Astrocyte (in vitro differentiated cells and primary cell): ENCODE data around the gene SLFN14. TPM values are rescaled to one million over a fixed set of nuclear protein-coding genes. Genes with fewer than 3 reads are reported as not detected.

ENCODE experiments used
- DNase-seq: peaks from one replicate; pipeline ENCODE4 v3.0.0-alpha.2; 2010; ENCODE audit warnings: low read depth
- FAIRE-seq: peaks from 2 replicates; lab custom pipeline; 2011; peaks lifted over from hg19 to GRCh38; lab: Jason Lieb, UNC
- H2AFZ ChIP-seq: 2 replicates; pipeline ENCODE4 v1.6.0; 2012; ENCODE audit warnings: low read depth, low read length, inconsistent platforms
- H3K27ac ChIP-seq: 2 replicates; pipeline ENCODE4 v1.5.1; 2011; ENCODE audit warnings: low read depth, low read length, inconsistent platforms
- H3K27me3 ChIP-seq: 2 replicates; pipeline ENCODE4 v1.6.0; 2011; ENCODE audit warnings: low read length, inconsistent platforms; ENCODE audit not compliant: insufficient read depth
- H3K36me3 ChIP-seq: 2 replicates; pipeline ENCODE4 v1.5.1; 2011; ENCODE audit warnings: low read length, inconsistent platforms; ENCODE audit not compliant: insufficient read depth
- H3K4me1 ChIP-seq: 2 replicates; pipeline ENCODE4 v1.5.1; 2011; ENCODE audit warnings: low read length, inconsistent platforms; ENCODE audit not compliant: insufficient read depth
- H3K4me2 ChIP-seq: 2 replicates; pipeline ENCODE4 v1.6.0; 2012; ENCODE audit warnings: low read length, inconsistent platforms
- H3K4me3 ChIP-seq: 2 replicates; pipeline ENCODE4 v1.5.1; 2011; ENCODE audit warnings: low read depth, mild to moderate bottlenecking, low read length, inconsistent platforms; ENCODE audit not compliant: insufficient read depth
- H3K79me2 ChIP-seq: 2 replicates; pipeline ENCODE4 v1.6.0; 2012; ENCODE audit warnings: mild to moderate bottlenecking, low read length, inconsistent platforms; ENCODE audit not compliant: insufficient read depth
- H3K9ac ChIP-seq: 2 replicates; pipeline ENCODE4 v1.6.0; 2012; ENCODE audit warnings: mild to moderate bottlenecking, low read length, inconsistent platforms
- H3K9me3 ChIP-seq: 2 replicates; pipeline ENCODE4 v1.5.1; 2012; ENCODE audit warnings: low read depth, mild to moderate bottlenecking, low read length, inconsistent platforms; ENCODE audit not compliant: insufficient read depth
- H4K20me1 ChIP-seq: 2 replicates; pipeline ENCODE4 v1.6.0; 2012; ENCODE audit warnings: low read length, inconsistent platforms; ENCODE audit not compliant: insufficient read depth
- H3K27ac Mint-ChIP-seq: one replicate; pipeline ENCODE4 v1.8.0; 2021; ENCODE audit warnings: mild to moderate bottlenecking, mixed read lengths; ENCODE audit not compliant: unreplicated experiment
- H3K27me3 Mint-ChIP-seq: one replicate; pipeline ENCODE4 v1.8.0; 2021; ENCODE audit warnings: low read depth, mixed read lengths; ENCODE audit not compliant: unreplicated experiment
- H3K36me3 Mint-ChIP-seq: one replicate; pipeline ENCODE4 v1.8.0; 2021; ENCODE audit warnings: low read depth, mixed read lengths; ENCODE audit not compliant: unreplicated experiment
- H3K4me1 Mint-ChIP-seq: one replicate; pipeline ENCODE4 v1.8.0; 2021; ENCODE audit warnings: low read depth, mixed read lengths; ENCODE audit not compliant: unreplicated experiment
- H3K4me3 Mint-ChIP-seq: one replicate; pipeline ENCODE4 v1.8.0; 2021; ENCODE audit warnings: mild to moderate bottlenecking, moderate library complexity, mixed read lengths; ENCODE audit not compliant: unreplicated experiment
- H3K9me3 Mint-ChIP-seq: one replicate; pipeline ENCODE4 v1.8.0; 2021; ENCODE audit warnings: mild to moderate bottlenecking, mixed read lengths; ENCODE audit not compliant: unreplicated experiment
- EZH2 ChIP-seq: IDR thresholded peaks from 2 replicates; pipeline ENCODE4 v1.6.1; 2012; ENCODE audit warnings: mild to moderate bottlenecking, low read length, inconsistent platforms; ENCODE audit not compliant: insufficient read depth
- total RNA-seq: library from RNA; stranded (reverse); gene quantifications from 2 replicates; pipeline ENCODE4 v1.2.1, GENCODE V29; 2021
- TF ChIP-seq, protein P1 (sequence below): IDR thresholded peaks from 2 replicates; pipeline ENCODE4 v1.5.1; 2011; ENCODE audit warnings: low read depth, mild to moderate bottlenecking, inconsistent platforms, low read length, moderate library complexity; ENCODE audit not compliant: insufficient read depth

Gene SLFN14
- total RNA-seq, 1 donor from 2014 or later = not detected

DNA sequence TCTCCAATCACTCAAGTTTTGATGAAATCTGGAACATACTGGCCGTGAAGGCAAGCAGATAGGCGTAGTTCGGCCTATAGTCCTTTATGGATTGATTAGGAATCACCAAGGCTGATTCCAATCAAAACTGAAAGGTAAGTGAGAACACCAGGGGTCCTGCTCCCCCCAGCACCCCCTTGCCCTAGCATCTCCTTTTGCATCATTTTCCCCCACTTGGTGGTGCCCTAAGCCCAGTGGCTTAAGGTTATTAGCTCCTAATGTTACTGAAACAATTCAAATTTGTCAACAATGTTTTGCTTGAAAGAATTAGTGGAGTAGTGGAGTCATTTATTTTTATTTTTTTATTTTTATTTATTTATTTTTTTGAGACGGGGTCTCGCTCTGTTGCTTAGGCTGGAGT is 4.9 kb downstream of the SLFN14 start:
- Mint-ChIP-seq H3K36me3 (no peaks in the 10 kb centered on the region), H3K27me3 (peaks cover 21% of the 10 kb centered on the region), H3K4me3 (no peak overlapping the region)

DNA sequence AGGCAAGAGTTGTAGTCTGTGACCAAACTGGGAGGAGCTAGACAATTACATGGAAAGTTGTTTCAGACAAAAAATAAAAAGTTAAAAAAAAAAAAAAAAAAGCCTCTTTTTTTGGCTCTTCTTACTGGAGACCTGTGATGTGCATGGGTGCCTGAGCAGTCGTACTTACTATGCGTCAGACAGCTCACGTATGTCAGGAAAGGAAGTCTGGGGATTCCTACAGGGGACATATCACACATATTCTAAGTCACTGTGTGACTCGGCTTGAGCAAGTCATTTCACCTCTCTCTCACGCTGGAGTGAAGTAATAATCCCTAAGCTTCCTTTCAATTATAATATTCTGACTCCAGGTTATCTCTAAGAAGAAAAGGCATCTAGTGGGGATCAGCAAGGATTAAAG is 6.0 kb downstream of the SLFN14 start:
- Mint-ChIP-seq H3K9me3 (no peaks in the 10 kb centered on the region), H3K4me3 (no peak overlapping the region), H3K27me3 (peaks cover 21% of the 10 kb centered on the region), H3K4me1 (no peaks in the 10 kb centered on the region), H3K27ac (no peak overlapping the region), H3K36me3 (no peaks in the 10 kb centered on the region)
- no peaks in the 10 kb centered on the region for H3K36me3 ChIP-seq
- H3K4me1 ChIP-seq = no peaks in the 10 kb centered on the region
- H2AFZ ChIP-seq = no peak overlapping the region
- H3K79me2 ChIP-seq = no peaks in the 10 kb centered on the region
- no peak overlapping the region for H3K4me2 ChIP-seq
- H3K4me3 ChIP-seq = no peak overlapping the region
- no peak overlapping the region for H3K27ac ChIP-seq
- DNase-seq (no peak), FAIRE-seq (no peak)
- H3K9ac ChIP-seq = no peak overlapping the region
- TF ChIP-seq, protein P1, sequence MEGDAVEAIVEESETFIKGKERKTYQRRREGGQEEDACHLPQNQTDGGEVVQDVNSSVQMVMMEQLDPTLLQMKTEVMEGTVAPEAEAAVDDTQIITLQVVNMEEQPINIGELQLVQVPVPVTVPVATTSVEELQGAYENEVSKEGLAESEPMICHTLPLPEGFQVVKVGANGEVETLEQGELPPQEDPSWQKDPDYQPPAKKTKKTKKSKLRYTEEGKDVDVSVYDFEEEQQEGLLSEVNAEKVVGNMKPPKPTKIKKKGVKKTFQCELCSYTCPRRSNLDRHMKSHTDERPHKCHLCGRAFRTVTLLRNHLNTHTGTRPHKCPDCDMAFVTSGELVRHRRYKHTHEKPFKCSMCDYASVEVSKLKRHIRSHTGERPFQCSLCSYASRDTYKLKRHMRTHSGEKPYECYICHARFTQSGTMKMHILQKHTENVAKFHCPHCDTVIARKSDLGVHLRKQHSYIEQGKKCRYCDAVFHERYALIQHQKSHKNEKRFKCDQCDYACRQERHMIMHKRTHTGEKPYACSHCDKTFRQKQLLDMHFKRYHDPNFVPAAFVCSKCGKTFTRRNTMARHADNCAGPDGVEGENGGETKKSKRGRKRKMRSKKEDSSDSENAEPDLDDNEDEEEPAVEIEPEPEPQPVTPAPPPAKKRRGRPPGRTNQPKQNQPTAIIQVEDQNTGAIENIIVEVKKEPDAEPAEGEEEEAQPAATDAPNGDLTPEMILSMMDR = no peak
- no peak for TF ChIP-seq EZH2
- no peaks in the 10 kb centered on the region for H4K20me1 ChIP-seq
- peaks cover 21% of the 10 kb centered on the region for H3K27me3 ChIP-seq
- H3K9me3 ChIP-seq = no peaks in the 10 kb centered on the region

More for the DNA sequence above, 4.9 kb downstream of the SLFN14 start:
- Histone ChIP-seq H3K4me1 (no peaks in the 10 kb centered on the region), H3K9me3 (no peaks in the 10 kb centered on the region), H3K4me3 (no peak overlapping the region), H3K27me3 (peaks cover 20% of the 10 kb centered on the region), H3K36me3 (no peaks in the 10 kb centered on the region), H2AFZ (no peak overlapping the region), H3K9ac (no peak overlapping the region), H4K20me1 (no peaks in the 10 kb centered on the region), H3K79me2 (no peaks in the 10 kb centered on the region), H3K27ac (no peak overlapping the region), H3K4me2 (no peak overlapping the region)
- Mint-ChIP-seq H3K9me3 (no peaks in the 10 kb centered on the region), H3K27ac (no peak overlapping the region), H3K4me1 (peaks cover 1% of the 10 kb centered on the region)
- no peak for DNase-seq
- TF ChIP-seq, protein P1 = no peak
- no peak for TF ChIP-seq EZH2
- no peak for FAIRE-seq

DNA sequence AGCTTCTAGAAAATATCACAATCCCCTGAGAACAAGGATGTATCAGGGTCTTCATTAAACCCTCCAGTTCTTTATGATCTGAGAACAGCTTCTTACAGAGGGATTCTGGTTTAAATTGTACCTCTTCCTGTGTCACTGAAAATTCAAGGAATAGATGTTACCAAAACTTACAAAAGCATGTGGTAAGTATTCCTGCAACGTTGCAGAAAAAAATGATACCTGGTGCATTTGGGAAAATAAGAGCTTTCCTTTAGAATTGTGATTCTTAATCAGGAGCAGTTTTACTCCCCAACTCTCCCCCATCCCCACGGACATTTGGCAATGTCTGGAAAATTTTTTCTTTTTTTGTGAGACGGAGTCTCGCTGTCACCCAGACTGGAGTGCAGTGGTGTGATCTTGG is 7.3 kb downstream of the SLFN14 start:
- no peaks in the 10 kb centered on the region for H3K9me3 ChIP-seq
- Mint-ChIP-seq H3K4me1 (no peaks in the 10 kb centered on the region), H3K27ac (no peak overlapping the region), H3K4me3 (no peak overlapping the region), H3K27me3 (peaks cover 17% of the 10 kb centered on the region), H3K9me3 (no peaks in the 10 kb centered on the region), H3K36me3 (no peaks in the 10 kb centered on the region)
- FAIRE-seq = no peak
- no peak overlapping the region for H2AFZ ChIP-seq
- no peak for DNase-seq
- no peak overlapping the region for H3K27ac ChIP-seq
- H3K4me2 ChIP-seq = no peak overlapping the region
- H3K4me3 ChIP-seq = no peak overlapping the region
- H3K27me3 ChIP-seq = peaks cover 17% of the 10 kb centered on the region
- TF ChIP-seq, protein P1 = no peak
- no peak for TF ChIP-seq EZH2
- no peak overlapping the region for H3K9ac ChIP-seq
- no peaks in the 10 kb centered on the region for H4K20me1 ChIP-seq
- H3K36me3 ChIP-seq = no peaks in the 10 kb centered on the region
- no peaks in the 10 kb centered on the region for H3K79me2 ChIP-seq
- H3K4me1 ChIP-seq = no peaks in the 10 kb centered on the region
